ENCODE measurements around the gene SGCG.
"Not testable (repeated sequence)": the region's sequence is repeated elsewhere in the genome, so short reads cannot be mapped to it uniquely, and the experiment has no call there.

The SGCG gene

DNA sequence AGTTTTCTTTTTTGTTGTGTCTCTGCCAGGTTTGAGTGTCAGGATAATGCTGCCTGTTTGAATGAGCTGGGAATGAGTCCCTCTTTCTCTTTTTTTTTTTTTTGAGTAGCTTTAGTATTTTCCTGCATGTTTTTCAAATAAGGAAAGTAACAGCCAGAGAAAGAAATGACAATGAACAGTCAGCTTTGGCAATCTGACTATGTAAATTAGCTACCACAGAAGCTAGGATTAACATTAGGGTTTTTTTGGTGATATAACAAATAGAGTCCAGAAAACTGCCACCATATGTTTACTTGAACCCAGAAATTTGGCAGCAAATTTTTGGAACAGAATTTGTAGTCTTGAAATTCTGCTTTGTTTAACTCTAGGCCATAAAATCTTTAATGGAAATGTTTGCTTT is 50.5 kb downstream of the SGCG start:
- no peak for DNase-seq

DNA sequence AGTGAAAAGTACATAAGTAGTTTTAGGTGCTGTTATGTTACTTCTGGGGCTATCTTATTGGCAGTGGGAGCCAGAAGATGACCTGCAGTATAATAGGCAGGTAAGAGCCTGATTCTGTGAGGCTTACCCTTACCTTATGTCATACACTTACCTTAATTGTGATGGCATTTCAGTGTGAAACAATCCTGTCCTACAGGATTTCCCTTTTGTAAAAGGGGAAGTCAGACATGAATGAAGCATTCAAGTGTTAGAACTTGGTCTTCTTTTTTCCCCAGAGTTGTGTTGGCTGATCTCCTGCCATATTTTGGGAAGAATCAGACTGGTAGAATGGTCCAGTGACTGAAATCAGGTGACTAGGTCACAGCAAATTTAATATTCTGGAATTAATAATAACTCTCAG is 55.2 kb downstream of the SGCG start:
- no peak for DNase-seq

DNA sequence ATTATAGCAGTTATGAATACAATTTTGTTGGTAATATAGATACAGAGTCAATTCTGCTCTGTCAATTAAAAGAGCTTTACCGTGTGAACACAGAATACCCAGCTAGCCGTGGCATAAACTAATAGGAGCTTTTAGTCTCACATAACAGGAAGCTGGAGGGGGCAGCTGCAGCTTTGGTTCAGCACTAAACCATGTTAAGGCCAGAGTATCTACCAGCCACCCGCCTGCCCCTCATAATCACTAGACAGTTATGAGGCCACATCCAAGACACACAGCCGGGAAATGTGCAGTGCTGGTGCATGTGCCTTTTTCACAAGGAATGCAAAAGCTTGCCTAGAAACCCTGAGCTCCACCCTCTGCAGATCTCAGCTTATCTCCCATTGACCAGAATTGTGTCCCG is 62.3 kb downstream of the SGCG start:
- no peak for DNase-seq

DNA sequence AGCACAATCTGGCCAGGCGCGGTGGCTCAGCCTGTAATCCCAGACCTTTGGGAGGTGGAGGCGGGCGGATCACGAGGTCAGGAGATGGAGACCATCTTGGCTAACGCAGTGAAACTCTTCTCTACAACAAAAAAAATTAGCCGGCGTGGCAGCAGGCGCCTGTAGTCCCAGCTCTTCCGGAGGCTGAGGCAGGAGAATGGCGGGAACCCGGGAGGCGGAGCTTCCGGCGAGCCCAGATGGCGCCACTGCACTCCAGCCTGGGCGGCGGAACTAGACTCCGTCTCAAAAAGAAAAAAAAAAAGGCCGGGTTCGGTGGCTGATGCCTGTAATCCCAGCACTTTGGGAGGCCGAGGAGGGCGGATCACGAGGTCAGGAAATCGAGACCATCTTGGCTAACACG is 67.6 kb downstream of the SGCG start:
- DNase-seq, result not testable (repeated sequence)

DNA sequence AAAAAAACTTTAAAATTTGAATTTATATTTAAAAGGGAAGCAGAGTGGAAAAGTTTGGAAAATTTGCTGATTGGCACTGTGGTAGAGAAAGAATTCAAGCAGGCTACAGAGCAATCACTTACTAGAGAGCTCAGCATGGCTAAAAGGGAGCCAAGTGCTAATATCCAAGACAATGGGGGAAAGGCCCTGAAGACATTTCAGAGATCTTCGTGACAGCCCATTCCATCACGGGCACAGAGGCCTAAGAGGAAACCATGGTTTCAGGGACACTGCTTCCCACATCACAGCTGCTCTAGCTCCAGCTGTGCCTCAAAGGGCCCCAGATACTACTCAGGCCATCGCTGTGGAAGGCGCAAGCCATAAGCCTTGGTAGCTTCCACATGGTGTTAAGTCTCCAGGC is 73.7 kb downstream of the SGCG start:
- DNase-seq, result no peak

GRCh38 chr13:23267571-23267970 is 86.8 kb downstream of the SGCG start:
- DNase-seq, result no peak

GRCh38 chr13:23268441-23268840 is 87.7 kb downstream of the SGCG start:
- no peak for DNase-seq

- no peak for DNase-seq
Observed at GRCh38 chr13:23271331-23271730, 90.6 kb downstream of the SGCG start.

DNA sequence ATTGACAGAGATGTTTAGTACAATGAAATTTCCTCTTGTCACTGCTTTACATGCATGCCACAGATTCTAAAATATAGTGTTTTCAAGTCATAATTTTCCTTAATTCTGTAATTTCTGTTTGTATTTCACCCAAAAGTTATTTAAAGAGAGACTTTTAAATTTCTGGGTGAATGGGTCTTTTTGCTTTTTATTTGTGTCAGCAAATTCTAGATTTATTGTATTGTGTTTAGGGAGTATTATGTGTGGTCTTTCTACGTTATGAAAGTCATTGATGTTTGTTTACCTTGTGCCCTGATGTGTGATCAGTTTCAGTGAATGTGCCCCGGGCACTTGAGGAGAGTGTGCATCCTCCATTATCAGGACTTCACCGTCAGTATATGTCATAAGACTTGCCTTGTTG is 92.7 kb downstream of the SGCG start:
- no peak for DNase-seq

DNA sequence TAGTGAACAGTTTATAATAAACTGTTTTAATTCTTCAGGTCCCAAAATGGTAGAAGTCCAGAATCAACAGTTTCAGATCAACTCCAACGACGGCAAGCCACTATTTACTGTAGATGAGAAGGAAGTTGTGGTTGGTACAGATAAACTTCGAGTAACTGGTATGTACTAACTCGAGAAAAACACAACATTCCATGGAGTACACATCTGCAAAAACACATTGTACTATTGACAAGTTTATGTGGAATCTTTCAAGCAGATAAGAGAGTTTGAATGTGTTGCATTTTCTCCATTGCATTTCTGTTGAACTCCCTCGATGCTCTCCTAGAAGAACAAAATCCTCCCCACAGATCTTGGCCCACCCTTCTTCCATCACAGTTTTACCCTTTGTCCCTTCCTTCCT is 98.5 kb downstream of the SGCG start:
- DNase-seq, result no peak

DNA sequence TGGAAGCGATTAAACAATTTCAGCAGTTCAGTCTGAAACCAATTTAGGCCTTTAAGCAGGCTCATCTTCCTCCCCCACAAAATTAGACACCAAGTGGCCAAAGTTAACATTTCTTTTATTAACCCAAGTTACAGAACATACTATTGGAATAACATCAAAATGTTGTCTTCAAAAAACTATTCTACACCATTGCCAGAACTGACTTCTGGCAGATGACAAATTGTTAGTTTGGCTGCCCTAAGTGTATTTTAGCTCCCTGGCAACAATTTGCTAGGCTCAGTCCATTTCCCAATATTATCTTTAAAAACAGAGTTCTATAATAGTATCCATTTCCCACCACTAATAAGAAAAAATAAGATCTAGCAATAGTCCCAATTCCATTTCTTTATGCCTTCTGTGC is 107.8 kb downstream of the SGCG start:
- no peak for DNase-seq

DNA sequence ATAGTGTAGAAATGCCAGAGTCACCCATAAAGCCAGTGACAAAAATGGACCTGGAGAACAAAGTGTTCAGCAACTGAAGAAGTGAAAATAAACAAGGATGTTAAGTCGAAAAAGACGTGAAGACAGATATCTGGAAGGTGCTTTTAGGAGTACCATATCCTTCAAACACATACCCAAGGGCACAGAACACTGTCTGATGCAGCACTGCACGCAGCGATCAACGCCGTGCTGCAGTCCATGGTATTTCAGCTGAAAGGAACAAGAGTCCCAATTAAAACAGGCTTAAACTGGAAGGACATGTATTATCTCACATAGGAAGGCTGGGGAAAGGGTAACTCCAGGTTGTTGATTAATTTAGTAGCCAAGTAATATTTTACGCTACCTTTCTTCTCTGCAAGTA is 108.2 kb downstream of the SGCG start:
- no peak for DNase-seq

DNA sequence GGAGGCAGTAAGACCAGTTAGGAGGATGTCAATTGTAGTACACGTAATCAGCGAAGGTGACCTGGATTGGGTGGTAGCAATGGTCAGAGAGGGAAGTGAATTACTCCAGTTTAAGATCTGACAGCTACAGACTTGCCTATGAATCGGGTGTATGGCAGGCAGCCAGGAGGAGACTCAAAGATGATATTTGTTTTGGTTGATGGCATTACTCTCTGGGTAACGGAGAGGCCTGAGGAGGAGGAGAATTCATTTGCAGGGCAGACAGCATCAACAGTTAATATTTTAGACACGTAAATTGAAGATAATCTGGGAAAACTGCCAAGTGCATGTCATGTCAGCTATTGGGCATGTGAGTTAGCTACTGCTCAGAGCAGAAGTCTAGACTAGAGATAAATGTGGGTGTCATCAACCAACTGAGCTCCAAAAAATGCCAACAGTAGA is 109.2 kb downstream of the SGCG start:
- no peak for DNase-seq

GRCh38 chr13:23292586-23292985 is 111.8 kb downstream of the SGCG start:
- DNase-seq, result no peak

DNA sequence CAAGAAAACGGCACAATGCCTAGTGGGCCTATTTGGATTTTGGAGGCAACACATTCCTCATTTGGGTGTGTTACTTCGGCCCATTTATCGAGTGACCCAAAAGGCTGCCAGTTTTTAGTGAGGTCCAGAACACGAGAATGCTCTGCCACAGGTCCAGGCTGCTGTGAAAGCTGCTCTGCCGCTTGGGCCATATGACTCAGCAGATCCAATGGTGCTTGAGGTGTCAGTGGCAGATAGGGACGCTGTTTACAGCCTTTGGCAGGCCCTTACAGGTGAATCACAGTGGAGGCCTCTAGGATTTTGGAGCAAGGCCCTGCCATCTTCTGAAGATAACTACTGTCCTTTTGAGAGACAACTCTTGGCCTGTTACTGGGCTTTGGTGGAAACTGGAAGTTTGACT is 134.1 kb downstream of the SGCG start:
- not testable (repeated sequence) for DNase-seq

GRCh38 chr13:23319883-23320224 is 139.1 kb downstream of the SGCG start:
- DNase-seq, result no peak

DNA sequence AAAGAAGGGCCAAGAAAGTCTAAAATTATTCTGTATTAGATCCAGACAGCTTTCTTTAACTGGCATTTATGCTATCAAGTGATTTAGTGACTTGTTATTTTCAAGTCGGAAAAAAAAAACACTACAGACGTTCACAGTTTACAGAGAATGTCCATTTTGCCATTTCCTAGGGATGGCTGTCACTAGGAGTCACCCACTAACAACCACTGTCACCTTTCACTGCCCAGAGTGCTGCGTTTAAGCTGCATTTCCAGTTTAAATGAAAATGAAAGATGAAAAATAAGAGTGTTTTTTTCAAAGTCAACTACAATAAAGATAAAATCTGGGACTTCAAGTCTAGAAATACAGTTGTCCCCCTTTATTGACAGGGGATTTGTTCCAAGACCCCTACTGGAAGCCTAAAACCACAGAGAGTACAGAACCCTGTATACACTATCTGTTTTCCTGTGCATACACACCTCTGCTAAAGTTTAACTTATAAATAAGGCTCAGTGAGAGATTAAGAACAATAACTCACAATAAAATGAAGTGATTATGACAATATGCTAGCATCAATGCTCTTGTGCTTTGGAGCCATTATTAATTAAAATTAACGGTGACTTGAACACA is 140.3 kb downstream of the SGCG start:
- no peak for DNase-seq

GRCh38 chr13:23321535-23322241 is 140.9 kb downstream of the SGCG start:
- DNase-seq, result no peak

DNA sequence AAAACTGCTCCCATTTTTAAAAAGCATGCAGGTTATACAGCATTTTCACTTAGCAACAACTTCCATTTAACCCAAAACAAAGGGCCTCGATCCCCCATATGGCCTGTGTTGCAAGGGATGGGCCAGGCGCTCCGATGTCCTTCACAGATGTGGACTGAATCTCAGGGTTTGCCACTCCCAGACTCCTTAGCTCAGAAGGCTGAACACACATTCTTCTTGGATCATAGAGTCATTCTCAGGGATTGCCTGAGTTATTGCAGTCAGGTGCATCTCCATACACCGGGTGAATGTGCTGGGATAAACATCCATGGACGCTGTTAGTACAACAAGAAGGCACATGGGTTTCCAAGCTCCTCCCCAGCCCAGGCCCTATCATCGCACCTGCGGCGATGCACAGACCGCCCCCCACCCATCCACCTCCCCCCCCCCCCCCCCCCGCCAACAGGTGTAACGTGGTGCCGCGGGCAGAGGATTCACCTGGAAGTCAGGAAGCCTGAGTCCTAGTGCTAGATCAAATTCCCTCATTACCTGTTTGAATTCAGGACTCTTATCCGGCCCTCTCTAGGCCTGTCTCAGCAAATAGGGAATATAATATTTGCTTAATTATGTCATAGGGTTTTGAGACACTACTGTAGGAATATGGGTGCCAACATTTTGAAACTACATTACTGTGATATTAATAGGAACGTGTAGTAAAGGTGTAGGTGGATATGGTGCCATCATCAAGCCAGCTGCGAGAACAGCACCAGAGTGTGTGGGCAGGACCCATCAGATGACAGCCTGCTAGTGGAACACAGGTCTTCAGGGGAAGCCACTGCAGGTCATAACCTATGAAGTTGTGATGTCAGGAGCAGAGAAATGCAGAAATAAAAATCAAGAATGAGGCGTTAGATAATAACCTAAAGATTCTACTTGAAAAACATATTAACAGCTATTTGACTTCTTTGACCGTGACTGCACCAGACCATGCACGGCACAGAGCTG is 141.9 kb downstream of the SGCG start:
- DNase-seq, result no peak

GRCh38 chr13:23323946-23324709 is 143.3 kb downstream of the SGCG start:
- no peak for DNase-seq

DNA sequence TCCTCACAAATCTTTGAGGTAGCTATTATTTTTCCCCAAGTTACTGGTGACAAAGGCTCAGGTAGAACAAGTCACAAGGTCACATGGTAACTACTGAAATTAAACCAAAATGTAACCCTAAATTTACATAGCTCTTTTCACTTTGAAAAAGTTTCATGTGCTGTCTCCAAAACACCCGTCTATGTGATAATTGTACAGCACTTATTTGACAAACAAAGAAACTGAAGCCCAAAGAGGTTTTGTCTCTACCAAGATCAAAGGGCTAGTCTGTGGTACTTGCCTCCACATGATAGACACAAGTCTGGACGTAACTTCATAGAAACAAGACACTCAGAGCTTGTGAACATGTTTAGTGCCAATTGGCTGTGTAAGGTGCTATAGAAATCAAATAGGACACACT is 144.4 kb downstream of the SGCG start:
- DNase-seq, result no peak

- no peak for DNase-seq
Observed at GRCh38 chr13:23330356-23330755, 149.6 kb downstream of the SGCG start.

DNA sequence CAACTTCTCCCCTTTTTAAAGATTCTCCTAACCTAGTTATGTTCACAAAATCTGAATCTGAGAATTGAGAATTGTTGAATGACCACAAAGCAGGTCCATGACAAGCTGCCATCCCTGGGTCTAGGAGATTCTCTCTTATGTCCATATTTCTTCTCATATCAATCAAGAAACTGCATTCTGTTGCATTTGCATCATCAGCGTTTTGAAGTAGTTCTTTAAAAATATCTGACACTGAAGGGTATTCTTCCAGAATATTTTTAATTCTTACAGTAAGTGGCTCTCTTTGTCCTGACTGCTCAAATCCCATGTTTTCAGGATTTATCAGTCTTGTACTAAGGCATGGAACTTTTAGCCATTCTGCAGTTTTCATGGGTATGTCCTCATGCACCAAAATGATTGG is 158.4 kb downstream of the SGCG start:
- no peak for DNase-seq

Measured in NCI-H2171 (cell line).